Measurements from ENCODE around the gene NOBOX.
"Not testable (repeated sequence)": the region's sequence is repeated elsewhere in the genome, so short reads cannot be mapped to it uniquely, and the experiment has no call there.

GRCh38 chr7:144351667-144352066 is 51.8 kb downstream of the NOBOX start:
- not testable (repeated sequence) for TF ChIP-seq ZBTB33 (IDR thresholded peaks at IDR 0.05); YY1 (IDR thresholded peaks at IDR 0.05); CTCF (IDR thresholded peaks at IDR 0.05; ENCODE audit: low read depth, low read length, missing input control); TAF1 (conservative IDR thresholded peaks at IDR 0.05); RAD21 (IDR thresholded peaks at IDR 0.05); NR2F2 (IDR thresholded peaks at IDR 0.05); RXRA (IDR thresholded peaks at IDR 0.05); HNF4G (IDR thresholded peaks at IDR 0.05); MAX (IDR thresholded peaks at IDR 0.05); SP1 (IDR thresholded peaks at IDR 0.05); REST (IDR thresholded peaks at IDR 0.05)
